Measurements from ENCODE around the gene FHAD1.

The FHAD1 gene

DNA sequence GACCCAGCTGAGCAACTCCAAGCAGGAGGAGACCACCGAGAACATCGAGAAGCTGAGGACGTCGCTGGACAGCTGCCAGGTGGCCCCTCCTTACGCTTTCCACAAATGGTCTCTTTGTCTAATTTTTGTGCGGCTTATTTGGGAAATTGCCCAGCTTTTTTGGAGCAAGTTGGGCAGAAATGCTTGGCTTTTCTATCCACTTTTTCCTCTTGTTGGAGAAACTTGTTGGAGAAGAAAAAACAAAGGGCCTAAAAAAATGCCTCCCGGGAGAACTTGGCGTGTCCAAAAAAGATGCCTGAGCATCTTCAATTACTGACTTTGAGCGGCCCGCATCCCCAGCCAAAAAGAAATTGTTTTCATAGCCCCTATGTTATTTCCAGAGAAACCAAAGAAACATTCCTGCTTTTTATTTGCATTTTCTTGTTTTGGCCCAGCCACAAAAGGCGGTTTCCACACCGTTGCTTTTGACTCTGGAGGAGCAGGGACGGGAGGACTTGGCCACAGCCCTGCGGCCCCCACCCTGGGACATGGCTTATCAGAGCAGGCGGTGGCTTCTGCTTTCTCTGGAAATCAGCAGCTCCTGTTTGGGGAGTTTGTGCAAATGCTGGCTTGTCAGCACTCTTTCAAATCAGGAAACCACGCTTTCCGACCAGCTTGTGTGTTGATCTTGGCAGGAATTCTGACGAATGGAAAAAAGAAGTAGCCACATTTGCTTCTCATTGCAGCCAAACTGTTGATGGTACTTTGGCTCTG is 81.5 kb downstream of the FHAD1 start:
- peak; percentile 65 for DNase-seq

DNA sequence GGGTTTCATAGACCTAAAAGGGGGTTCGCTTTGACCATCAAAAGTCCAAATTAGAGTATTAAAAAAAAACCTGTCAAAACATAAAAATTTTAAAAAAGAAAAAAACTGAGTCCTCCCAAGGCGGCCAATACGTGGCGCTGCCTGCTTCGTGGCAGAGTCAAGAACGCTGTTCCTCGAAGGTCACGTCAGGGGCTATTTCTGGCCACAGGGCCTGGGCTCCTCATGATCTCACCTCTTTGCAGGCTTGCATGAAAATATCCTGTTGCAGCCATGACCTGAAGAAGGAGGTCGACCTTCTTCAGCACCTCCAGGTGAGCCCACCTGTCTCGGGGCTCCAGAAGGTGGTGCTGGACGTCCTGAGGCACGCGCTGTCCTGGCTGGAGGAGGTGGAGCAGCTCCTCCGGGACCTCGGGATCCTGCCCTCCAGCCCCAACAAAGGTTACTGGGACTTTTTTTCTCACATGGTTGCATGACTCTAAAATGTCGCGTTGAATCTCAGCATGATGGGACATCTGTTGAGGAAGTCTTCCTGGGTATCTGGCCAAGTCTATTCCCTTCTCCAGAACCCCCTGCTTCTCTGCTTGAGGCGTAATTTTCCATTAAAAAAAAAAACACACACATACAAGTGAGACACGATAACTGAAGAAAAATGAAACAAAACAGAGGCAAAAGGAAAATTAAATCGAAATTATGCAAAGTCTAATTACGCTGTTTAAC is 82.2 kb downstream of the FHAD1 start:
- peak; percentile 46 for DNase-seq

DNA sequence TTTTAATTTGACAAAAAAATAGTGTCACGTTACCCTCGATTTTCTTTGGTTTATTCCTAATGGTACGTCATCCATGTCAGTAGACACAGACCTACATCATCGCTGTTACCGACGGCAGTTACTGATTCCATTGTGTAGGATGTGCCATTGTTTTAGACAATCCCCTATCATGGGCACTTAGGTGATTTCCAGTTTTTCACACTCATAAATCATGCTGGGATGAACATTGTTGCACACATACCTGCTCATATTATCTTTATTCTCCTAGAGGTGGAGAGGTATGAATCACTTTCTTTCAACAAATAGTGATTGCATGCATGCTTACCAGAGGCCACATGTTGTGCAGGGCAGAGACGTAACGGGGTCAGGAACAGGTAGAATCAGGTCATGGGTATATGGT is 83.0 kb downstream of the FHAD1 start:
- DNase-seq: no peak

DNA sequence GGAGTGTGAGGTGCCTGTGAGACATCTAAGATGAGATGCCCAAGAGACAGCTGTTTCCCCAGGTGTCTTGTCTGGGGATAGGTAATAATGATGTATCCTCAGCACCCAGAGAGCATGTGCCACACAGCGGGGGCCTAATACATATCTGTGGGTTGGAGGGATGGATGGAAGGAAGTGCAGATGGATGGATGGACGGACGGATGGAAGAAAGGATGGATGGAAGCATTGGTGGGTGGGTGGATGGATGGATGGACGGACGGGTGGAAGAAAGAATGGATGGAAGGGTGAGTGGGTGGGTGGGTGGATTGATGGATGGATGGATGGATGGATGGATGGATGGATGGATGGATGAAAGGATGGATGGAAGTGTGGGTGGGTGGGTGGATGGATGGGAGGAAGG is 84.2 kb downstream of the FHAD1 start:
- no peak for DNase-seq

DNA sequence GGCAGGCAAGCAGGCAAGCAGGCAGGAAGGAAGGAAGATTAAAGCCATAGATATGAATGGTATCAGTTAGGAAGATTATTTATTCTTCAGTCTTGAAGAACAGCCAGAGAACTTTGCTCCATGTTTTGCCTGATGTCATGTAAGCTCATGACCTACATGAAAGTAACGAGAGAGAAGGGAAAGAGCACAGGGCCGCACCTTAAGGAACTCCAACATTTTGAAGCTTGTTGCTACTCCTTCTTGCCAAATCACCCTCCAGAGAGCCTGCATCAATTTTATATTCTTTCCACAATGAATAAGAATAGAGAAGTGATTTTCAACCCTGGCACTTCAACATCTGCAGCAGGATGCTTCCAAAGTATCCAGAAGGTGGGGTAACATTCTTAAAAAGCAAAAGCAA is 84.7 kb downstream of the FHAD1 start:
- no peak for DNase-seq

DNA sequence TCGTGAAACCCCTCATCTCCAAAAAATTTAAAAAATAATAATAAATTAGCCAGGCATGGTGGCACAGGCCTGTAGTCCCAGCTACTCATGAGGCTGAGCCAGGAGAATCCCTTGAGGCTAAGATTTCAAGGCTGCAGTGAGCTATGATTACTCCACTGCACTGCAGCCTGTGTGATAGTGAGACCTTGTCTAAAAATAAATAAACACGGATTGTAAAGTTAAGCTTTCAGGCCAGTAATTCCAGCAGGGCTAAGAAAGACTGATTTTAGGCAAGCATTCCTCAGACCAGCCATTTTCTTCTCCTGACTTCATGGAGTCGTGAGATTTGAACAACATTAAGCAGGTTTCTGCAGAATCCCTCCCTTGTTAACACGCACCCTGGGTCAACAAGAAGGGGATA is 85.5 kb downstream of the FHAD1 start:
- no peak for DNase-seq

DNA sequence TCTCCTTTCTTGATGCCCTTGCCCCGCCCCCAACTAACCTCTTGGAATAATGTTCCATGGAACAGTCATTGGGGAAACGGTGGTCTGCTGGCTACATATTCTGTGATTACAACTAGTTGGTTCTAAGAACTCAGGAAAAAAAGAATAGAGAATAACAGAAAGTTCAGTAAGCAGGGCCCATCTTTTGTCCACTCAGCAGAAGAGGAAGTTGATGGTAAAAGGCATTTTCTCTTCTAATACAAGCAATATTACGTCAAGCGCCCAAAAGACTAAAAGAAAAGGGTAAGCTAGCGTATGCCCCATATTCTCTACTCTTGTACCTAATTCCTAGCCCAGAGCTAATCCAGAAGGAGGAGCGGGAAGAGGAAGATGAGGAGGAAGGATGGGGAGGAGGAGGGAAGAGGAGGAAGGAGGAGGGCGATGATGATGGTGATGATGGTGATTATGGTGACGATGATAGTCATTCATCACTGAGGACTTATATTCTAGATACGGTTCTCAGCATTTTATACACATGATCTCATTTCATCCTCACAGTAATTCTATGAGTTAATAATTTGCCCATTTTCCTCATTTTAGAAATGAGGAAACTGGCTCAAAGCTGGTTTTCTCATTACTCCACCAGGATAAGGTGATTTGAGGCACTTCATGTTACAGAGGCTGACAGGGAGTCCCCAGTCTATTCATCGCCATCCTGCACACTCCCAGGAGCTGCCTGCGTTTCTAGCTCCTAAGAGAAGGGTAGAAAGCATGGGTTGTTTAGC is 86.1 kb downstream of the FHAD1 start:
- no peak for DNase-seq

DNA sequence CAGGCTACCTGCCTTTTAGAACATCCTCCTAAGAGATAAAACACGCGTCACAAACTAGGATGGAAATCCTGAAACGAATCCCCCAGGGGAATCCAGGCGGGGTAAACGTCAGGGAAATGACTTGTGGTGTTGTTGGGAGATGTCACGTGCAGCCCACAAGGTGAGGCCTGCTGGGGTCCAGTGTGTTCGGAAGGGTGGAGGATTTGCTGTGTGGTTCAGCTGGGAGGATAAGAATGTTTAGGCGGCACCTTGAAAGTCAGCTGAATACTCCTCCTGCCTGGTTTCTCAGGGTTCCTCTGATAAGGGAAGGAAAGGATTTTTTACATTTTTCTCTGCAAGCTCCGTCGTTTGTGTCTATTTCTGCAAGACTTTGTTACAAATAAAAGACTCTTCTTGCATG is 88.0 kb downstream of the FHAD1 start:
- DNase-seq: no peak

DNA sequence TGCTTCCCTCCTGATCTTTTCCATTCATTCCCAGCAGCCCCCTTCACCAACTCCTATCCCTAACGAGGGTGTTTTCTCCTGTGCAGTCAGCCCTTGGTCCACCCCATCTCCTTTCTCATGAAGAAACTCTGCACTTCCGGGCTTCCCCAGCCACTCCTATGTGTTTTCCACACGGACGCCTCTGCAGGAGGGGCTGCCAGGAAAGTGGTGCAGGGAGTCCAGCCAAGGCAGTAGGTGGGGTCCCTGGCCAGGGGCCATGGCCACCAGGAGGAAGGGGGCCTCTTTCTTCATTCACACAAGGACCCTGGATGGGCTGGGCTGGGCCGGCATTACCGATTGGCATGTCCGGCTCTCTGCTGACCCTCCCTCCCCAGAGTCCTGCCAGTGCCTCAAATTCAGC is 89.8 kb downstream of the FHAD1 start:
- DNase-seq: no peak

DNA sequence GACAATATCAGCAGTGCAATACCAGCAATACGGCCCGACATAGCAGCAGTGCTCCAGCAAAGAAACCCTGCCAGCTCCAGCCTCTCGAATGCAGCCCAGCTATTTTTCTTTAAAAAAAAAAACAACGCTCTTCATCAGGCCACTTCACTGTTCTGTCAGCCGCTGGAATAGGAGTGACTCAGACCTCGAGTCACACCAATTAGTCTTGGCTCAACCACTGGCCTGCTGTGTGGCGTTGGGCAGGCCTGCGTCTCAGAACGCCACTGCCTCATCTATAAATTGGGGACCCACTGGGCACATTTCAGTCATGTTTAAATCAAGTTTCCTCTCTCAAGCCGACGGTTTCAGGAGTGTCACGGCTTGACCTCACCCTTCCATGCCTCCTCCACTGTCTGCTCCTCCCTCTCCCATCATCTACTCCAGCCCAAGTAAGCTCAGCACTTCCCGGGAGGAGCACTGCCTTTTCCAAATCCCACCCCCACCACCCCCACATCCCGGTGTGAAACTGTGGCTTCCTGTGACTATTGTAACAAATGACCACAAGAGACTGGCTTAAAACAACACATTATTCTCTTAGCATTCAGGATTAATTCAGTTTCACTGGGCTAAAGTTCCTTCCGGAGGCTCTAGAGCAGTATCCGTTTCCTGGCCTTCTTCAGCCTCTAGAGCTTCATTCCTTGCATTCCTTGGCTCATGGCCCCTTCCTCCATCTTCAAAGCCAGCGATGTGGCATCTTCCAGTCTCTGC is 90.8 kb downstream of the FHAD1 start:
- DNase-seq: peak; percentile 93

DNA sequence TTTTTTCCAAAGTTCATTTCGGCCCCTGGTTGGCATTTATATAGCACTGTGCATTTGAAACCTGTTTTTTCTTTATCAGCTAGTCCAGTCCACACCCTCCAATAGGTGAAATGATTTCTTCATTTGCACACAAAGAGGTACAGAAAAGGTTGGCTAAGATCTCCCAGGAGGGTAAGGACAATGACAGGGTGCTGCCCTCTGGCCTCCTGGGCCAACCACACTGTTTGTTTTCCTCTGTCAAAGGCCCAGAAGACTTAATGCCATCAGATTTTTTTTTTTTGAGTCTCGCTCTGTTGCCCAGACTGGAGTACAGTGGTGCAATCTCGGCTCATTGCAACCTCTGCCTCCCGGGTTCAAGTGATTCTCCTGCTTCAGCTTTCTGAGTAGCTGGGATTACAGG is 92.5 kb downstream of the FHAD1 start:
- no peak for DNase-seq

DNA sequence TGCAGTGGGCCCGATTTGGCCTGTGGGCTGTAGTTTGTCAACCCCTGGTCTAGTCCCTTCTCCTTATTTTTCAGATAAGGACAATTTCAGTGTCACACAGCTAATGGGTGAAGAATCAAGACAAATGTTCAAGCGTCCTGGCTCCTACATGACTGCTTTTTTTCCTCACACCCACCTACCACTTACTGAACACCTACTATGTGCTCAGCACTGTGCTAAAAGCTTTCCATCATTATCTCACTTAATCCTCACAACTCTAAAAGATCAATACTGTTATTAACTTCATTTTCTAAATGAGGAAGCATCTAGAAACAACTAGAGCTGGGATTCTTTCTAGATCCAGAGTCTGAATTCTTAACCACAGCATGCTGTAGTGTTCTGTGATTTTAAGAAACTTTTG is 94.2 kb downstream of the FHAD1 start:
- no peak for DNase-seq

DNA sequence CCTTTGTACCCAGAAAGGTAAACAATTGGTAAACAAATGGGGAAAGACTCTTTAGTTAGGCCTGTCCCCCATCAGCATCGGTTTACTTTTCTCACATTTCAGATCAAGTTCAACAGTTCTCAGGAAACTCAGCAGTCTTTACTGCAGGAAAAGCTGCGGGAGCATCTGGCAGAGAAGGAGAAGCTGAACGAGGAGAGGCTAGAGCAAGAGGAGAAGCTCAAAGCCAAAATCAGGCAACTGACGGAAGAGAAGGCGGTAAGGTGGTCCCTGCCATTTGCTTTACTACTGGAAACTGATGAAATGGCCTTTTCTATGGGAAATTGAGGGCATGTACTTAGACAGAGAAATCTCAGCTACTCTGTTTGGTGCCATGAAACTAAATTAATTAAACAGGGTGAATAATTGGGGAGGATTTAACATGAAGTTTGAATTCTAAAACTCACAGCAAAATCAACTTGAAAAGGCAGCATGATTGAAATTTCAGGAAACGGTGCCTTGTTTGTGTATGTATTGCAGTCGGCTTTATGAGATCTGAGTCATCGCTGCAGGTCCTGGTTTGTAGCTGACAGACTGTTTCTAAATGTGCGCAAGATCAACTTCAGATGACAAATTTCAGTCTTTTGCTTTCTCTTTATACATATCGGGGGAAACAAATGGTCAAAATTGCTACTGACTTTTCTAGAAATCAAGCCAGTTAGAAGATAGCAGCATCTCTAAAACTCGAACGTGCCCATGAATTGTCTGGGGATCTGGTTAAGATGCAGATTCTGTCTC is 94.8 kb downstream of the FHAD1 start:
- DNase-seq: peak; percentile 74

DNA sequence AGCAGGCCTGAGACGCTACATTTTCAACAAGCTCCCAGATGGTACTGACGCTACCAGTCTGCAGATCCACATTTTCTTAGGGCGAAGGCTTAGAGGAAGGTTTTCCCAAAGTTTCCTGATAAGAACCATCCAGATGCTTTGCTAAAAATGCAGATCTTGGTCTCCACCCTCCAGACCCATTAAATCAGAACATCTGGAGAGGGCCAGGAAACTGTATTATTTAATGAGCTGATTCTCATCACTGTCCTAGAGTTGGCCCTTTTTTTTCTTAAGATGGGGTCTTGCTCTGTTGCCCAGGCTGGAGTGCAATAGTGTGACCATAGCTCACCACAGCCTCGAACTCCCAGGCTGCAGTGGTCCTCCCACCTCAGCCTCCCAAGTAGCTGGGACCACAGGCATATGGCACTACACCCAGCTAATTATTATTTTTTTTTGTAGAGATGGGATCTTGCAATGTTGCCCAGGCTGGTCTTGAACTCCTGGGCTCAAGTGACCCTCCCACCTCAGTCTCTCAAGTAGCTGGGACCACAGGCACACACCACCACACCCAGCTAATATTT is 95.5 kb downstream of the FHAD1 start:
- no peak for DNase-seq

DNA sequence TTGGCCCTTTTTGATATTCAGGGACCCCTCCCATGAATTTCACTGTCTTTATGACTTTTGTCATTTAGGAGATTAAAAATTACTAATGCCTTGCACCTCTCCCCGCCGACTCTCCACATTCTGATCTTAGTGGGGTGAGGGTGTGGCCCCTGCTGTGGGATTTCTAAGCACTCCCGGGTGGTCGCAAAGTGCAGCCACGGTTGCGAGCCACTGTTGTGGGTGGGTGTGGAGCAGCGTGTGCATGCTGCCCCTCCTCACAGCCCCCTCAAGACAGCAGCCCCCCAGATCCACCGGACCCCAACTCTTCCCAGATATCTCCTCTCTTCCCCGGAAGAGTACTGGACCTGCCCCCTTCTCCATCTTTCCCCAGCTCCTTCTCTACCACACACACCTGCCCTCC is 96.1 kb downstream of the FHAD1 start:
- no peak for DNase-seq

DNA sequence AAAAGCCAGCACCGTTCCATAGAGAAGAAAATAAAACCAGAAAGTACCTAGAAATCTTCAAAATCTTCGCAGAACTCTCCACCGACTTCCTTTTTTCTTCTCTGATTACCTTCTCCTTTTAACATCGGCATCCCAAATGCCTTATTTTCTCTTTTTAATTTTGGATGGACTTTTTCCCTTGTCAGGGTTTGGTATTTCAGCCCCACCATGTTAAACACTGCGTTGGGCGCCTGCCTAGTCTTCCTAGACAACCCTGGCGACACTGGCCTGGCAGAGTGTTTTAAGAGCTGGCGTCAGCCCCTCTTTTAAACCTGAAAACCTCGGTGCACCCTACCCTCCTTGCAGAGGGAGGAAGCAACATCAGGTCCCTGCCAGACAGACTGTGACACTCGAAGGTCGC is 96.7 kb downstream of the FHAD1 start:
- DNase-seq: peak; percentile 64

DNA sequence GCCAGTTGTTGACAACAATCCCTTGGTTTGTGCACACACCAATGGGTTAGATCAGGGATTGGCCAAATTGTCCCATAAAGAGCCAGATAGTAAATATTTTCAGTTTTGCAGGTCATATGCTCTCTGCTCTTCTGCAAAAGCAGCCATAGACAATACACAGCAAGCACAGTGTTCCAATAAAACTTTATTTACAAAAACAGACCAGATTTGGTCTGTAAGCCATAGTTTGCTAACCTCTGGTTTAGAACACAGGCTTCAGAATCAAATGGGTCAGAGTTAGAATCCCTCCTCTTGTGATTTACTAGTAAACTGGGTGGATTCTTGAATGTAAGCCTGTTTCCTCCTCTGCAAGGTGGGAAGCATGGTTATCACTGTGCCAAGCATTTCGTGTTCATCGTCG is 97.4 kb downstream of the FHAD1 start:
- no peak for DNase-seq

DNA sequence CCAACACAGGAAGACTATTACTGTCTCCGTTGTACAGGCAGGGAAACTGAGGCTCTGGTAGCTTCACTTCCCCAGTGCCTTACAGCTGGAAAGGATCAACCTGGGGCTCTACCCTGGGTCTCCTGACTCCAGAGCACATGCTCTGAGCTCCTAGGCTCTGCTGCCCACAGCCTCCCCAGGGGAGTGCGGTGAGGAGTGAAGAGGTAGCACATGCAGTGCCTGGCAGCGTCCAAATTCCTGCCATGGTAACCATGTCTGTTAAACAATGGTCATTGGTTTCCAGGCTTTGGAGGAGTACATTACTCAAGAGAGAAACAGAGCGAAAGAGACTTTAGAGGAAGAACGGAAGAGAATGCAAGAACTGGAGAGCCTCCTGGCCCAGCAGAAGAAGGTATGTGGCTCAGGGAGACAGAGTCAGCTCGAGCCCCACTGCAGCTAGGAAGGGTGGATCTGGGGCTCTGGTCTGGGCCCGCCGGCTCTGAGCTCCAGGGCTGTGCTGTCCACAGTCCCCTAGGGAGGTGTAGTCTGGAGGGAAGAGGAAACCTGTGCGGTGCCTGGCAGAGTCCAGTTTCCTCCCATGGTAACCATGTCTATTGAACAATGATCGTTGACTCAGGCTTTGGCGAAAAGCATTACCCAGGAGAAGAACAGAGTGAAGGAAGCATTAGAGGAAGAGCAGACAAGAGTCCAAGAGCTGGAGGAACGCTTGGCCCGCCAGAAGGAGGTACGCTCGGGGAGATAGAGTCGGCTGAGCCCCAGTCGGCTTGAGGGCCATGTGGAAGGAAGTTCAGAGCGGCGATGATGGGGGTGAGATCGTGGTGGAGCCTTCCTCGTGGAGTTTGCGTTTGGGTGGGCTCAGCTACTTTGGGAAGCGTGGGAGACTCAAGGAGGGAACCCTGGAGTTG is 98.0 kb downstream of the FHAD1 start:
- no peak for DNase-seq

DNA sequence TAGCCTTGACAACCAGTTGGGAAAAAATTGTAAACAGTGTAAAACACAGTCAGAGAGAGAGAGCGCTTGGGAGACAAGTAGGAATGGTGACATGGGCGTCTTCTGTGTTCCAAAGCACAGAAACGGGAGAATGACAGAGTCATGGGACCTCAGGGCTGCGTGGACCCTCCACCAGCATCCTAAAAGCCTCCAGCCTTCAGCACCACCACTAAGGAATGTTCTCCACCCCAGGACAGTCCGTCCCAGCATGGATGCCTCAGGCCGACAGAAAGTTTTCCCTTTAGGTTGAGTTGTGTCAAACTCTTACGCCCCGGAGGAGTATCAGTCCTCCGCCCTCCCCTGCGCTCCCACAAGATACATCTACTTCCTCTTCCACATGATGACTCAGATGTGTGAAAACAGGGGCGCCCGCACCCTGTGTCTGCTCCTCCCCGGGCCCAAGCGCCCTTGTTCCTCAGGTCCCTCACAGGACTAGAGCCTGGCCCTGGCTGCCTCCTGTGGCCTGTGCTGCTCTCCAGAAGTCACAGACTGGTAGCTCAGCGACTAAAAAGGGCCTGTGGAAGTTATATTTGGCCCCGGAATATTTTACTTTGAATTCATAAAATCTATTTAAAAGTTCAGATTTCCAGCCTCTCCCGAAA is 98.8 kb downstream of the FHAD1 start:
- DNase-seq: no peak

DNA sequence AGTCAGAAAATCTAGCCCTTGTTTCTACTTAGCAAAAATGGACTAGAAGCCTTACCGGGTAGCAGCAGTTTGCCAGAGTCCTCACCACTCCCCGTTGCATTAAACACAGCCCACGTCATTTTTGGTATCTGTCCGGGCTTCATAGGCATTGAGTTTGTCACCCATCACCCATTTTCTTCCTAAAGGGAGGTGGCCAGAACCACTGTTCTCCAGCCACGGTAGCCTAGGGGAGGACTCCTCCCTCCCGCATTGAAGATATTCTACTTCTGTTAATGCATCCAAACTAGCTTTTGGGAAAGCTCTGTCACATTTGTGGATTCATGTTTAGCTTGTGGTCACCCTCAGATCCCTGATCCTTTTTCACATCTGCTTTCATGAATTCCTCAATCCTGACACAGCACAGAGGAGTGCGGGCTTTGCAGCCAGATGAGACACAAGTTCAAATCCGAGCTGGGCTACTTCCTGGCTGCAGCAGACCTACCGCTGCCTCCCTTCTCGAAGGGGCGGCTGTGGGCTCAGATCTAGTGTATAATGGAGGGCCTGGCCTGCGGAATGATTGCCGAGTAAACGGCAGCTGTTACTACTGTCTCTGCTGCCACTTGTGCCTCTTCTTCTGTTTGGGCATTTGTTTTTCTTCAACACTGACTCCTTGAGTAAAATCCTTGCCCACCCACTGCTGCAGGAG is 99.5 kb downstream of the FHAD1 start:
- DNase-seq: no peak
